T-helper 2 cell treated with Interferon-gamma antibody and Interleukin-4, amounts not matched to agents 5 μg/mL and 100 μg/mL, for 36 hours (primary cell): ENCODE results near the gene PNPLA7.
A peak's percentile ranks its signal among the peaks of the same experiment; 100 is the strongest.

Experiments used
- DNase-seq: peaks from one replicate; pipeline ENCODE4 v3.0.0; 2021; ENCODE audit warnings: low spot score
- H3K27ac Mint-ChIP-seq: one replicate; pipeline ENCODE4 v1.8.0; 2021; ENCODE audit warnings: mild to moderate bottlenecking, mixed read lengths
- H3K27me3 Mint-ChIP-seq: one replicate; pipeline ENCODE4 v1.8.0; 2021; ENCODE audit warnings: low read depth, mixed read lengths
- H3K36me3 Mint-ChIP-seq: one replicate; pipeline ENCODE4 v1.8.0; 2021; ENCODE audit warnings: low read depth, mixed read lengths
- H3K4me1 Mint-ChIP-seq: one replicate; pipeline ENCODE4 v1.8.0; 2021; ENCODE audit warnings: low read depth, mixed read lengths
- H3K4me3 Mint-ChIP-seq: one replicate; pipeline ENCODE4 v1.8.0; 2022; ENCODE audit warnings: mild to moderate bottlenecking, moderate library complexity, mixed read lengths
- H3K9me3 Mint-ChIP-seq: one replicate; pipeline ENCODE4 v1.8.0; 2021; ENCODE audit warnings: mixed read lengths

PNPLA7 gene

GRCh38 chr9:137493364-137494103 is 56.7 kb downstream of the PNPLA7 start:
- peaks cover 19% of the 10 kb centered on the region for H3K4me1 Mint-ChIP-seq
- H3K27ac Mint-ChIP-seq: no peak overlapping the region
- H3K4me3 Mint-ChIP-seq: no peak overlapping the region
- H3K9me3 Mint-ChIP-seq: no peaks in the 10 kb centered on the region
- H3K27me3 Mint-ChIP-seq: no peaks in the 10 kb centered on the region
- no peak for DNase-seq
- H3K36me3 Mint-ChIP-seq: no peaks in the 10 kb centered on the region

- Mint-ChIP-seq H3K27me3 (no peaks in the 10 kb centered on the region), H3K4me1 (peaks cover 19% of the 10 kb centered on the region), H3K27ac (no peak overlapping the region), H3K36me3 (no peaks in the 10 kb centered on the region), H3K4me3 (no peak overlapping the region), H3K9me3 (no peaks in the 10 kb centered on the region)
- DNase-seq: no peak
Measured at GRCh38 chr9:137492464-137493363, 57.5 kb downstream of the PNPLA7 start.

- Mint-ChIP-seq H3K4me1 (peaks cover 19% of the 10 kb centered on the region), H3K27me3 (no peaks in the 10 kb centered on the region), H3K27ac (peak overlapping the region; percentile 44), H3K4me3 (no peak overlapping the region), H3K36me3 (no peaks in the 10 kb centered on the region), H3K9me3 (no peaks in the 10 kb centered on the region)
- DNase-seq: no peak
Measured at GRCh38 chr9:137491735-137492432, 58.3 kb downstream of the PNPLA7 start.

- H3K36me3 Mint-ChIP-seq: no peaks in the 10 kb centered on the region
- peaks cover 19% of the 10 kb centered on the region for H3K4me1 Mint-ChIP-seq
- no peaks in the 10 kb centered on the region for H3K9me3 Mint-ChIP-seq
- H3K27me3 Mint-ChIP-seq: no peaks in the 10 kb centered on the region
- DNase-seq: no peak
- no peak overlapping the region for H3K27ac Mint-ChIP-seq
- no peak overlapping the region for H3K4me3 Mint-ChIP-seq
Measured at GRCh38 chr9:137490532-137491186, 59.5 kb downstream of the PNPLA7 start.

GRCh38 chr9:137488906-137489305 is 61.3 kb downstream of the PNPLA7 start:
- H3K9me3 Mint-ChIP-seq: no peaks in the 10 kb centered on the region
- no peak overlapping the region for H3K27ac Mint-ChIP-seq
- H3K4me1 Mint-ChIP-seq: peaks cover 13% of the 10 kb centered on the region
- no peaks in the 10 kb centered on the region for H3K27me3 Mint-ChIP-seq
- no peak overlapping the region for H3K4me3 Mint-ChIP-seq
- DNase-seq: no peak
- H3K36me3 Mint-ChIP-seq: no peaks in the 10 kb centered on the region

- H3K27ac Mint-ChIP-seq: no peak overlapping the region
- H3K4me1 Mint-ChIP-seq: peaks cover 13% of the 10 kb centered on the region
- no peaks in the 10 kb centered on the region for H3K36me3 Mint-ChIP-seq
- DNase-seq: no peak
- no peaks in the 10 kb centered on the region for H3K27me3 Mint-ChIP-seq
- no peak overlapping the region for H3K4me3 Mint-ChIP-seq
- H3K9me3 Mint-ChIP-seq: no peaks in the 10 kb centered on the region
Measured at GRCh38 chr9:137488327-137488653, 61.9 kb downstream of the PNPLA7 start.

GRCh38 chr9:137487454-137488326 is 62.5 kb downstream of the PNPLA7 start:
- DNase-seq: no peak
- H3K9me3 Mint-ChIP-seq: no peaks in the 10 kb centered on the region
- H3K4me1 Mint-ChIP-seq: peaks cover 13% of the 10 kb centered on the region
- no peak overlapping the region for H3K27ac Mint-ChIP-seq
- no peak overlapping the region for H3K4me3 Mint-ChIP-seq
- H3K36me3 Mint-ChIP-seq: no peaks in the 10 kb centered on the region
- H3K27me3 Mint-ChIP-seq: no peaks in the 10 kb centered on the region

GRCh38 chr9:137486545-137487453 is 63.4 kb downstream of the PNPLA7 start:
- DNase-seq: no peak
- H3K27me3 Mint-ChIP-seq: no peaks in the 10 kb centered on the region
- H3K9me3 Mint-ChIP-seq: no peaks in the 10 kb centered on the region
- H3K4me3 Mint-ChIP-seq: no peak overlapping the region
- H3K36me3 Mint-ChIP-seq: no peaks in the 10 kb centered on the region
- H3K27ac Mint-ChIP-seq: no peak overlapping the region
- H3K4me1 Mint-ChIP-seq: peaks cover 16% of the 10 kb centered on the region

- no peak for DNase-seq
- Mint-ChIP-seq H3K27me3 (no peaks in the 10 kb centered on the region), H3K9me3 (no peaks in the 10 kb centered on the region), H3K36me3 (no peaks in the 10 kb centered on the region), H3K27ac (no peak overlapping the region), H3K4me3 (no peak overlapping the region), H3K4me1 (peaks cover 16% of the 10 kb centered on the region)
Measured at GRCh38 chr9:137486141-137486490, 64.1 kb downstream of the PNPLA7 start.

- Mint-ChIP-seq H3K36me3 (no peaks in the 10 kb centered on the region), H3K27me3 (no peaks in the 10 kb centered on the region), H3K9me3 (no peaks in the 10 kb centered on the region), H3K4me1 (peaks cover 10% of the 10 kb centered on the region), H3K4me3 (no peak overlapping the region), H3K27ac (no peak overlapping the region)
- DNase-seq: no peak
Measured at GRCh38 chr9:137485343-137486140, 64.7 kb downstream of the PNPLA7 start.

- no peaks in the 10 kb centered on the region for H3K36me3 Mint-ChIP-seq
- H3K4me1 Mint-ChIP-seq: peaks cover 7% of the 10 kb centered on the region
- no peaks in the 10 kb centered on the region for H3K27me3 Mint-ChIP-seq
- no peaks in the 10 kb centered on the region for H3K9me3 Mint-ChIP-seq
- no peak overlapping the region for H3K27ac Mint-ChIP-seq
- DNase-seq: no peak
- H3K4me3 Mint-ChIP-seq: no peak overlapping the region
Measured at GRCh38 chr9:137484551-137485315, 65.5 kb downstream of the PNPLA7 start.
